ENCODE measurements around the gene PTHLH. TPM values are rescaled to one million over a fixed set of nuclear protein-coding genes. Genes with fewer than 3 reads are reported as not detected.
A peak's percentile ranks its signal among the peaks of the same experiment; 100 is the strongest.

PTHLH gene
- total RNA-seq, 1 experiment from 2014 or later = 1.6 TPM

DNA sequence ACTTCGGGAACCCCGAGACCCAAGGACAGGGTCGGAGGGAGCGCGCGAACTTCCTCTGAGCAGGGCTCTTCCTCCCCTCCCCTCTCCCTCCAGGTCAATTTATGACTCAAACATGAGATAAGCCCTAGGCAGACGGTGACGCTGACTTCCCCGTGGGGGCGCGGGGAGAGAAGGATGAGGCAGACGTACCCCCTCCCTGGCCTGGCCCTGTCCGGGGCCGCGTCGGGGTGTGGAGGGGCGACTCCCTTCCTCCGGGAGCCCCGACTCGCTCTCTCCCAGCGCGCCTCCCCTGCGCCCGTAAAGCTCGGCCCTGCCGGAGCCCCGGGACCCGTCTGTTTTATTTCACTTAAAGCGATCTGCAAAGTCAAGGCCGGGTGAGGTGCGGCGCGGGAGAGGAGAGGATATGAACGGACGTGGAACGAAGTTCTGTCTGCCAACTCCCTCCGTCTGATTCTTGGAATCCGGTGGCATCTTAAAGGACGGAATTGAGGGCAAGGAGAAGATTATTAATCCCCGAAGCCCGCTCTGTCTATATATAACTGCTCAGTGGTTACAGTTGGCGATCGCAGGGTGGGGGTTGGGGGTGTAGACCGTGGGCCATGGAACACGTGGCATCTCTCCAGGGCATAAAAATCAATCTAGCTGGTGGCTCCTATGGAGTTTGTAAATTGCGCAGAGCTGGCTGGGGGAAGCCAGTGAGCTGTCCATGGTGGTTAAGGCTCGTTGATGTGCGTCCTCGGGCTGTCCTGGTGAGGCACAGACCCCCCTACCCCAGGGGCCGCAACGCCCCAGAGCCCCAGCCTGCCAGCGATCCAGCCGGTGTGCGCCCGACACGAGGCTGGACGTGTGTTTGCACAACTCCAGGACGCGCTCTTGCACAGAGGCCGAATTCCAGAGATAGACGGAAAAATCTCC, 2.9 kb upstream of the PTHLH start:
- H4K20me1 ChIP-seq (ENCODE audit: insufficient read depth) = no peaks in the 10 kb centered on the region
- peak in 1 of 2 experiments; percentile 42 for DNase-seq
- H3K4me2 ChIP-seq = peak overlapping the region; percentile 68
- peak overlapping the region; percentile 51; the same call in 1 of the 2 replicates for H3K4me3 ChIP-seq
- no peaks in the 10 kb centered on the region for H3K9me2 ChIP-seq (ENCODE audit: insufficient read depth)
- H3K79me2 ChIP-seq (ENCODE audit: low read depth) = no peaks in the 10 kb centered on the region
- TSS peak; percentile 71 for BruUV-seq (replicated peaks)
- no peaks in the 10 kb centered on the region for H3K27me3 ChIP-seq (ENCODE audit: insufficient read depth, low read depth)
- TF ChIP-seq, protein P1, sequence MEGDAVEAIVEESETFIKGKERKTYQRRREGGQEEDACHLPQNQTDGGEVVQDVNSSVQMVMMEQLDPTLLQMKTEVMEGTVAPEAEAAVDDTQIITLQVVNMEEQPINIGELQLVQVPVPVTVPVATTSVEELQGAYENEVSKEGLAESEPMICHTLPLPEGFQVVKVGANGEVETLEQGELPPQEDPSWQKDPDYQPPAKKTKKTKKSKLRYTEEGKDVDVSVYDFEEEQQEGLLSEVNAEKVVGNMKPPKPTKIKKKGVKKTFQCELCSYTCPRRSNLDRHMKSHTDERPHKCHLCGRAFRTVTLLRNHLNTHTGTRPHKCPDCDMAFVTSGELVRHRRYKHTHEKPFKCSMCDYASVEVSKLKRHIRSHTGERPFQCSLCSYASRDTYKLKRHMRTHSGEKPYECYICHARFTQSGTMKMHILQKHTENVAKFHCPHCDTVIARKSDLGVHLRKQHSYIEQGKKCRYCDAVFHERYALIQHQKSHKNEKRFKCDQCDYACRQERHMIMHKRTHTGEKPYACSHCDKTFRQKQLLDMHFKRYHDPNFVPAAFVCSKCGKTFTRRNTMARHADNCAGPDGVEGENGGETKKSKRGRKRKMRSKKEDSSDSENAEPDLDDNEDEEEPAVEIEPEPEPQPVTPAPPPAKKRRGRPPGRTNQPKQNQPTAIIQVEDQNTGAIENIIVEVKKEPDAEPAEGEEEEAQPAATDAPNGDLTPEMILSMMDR (conservative IDR thresholded peaks at IDR 0.05) = no peak
- TF ChIP-seq EZH2 (IDR thresholded peaks at IDR 0.05; ENCODE audit: low read depth) = no peak
- no peaks in the 10 kb centered on the region for H3F3A ChIP-seq (ENCODE audit: insufficient read depth, low read depth)
- intact Hi-C loops (cut with micrococcal nuclease; ENCODE audit: unreplicated experiment) = no loop called here
- no peaks in the 10 kb centered on the region for H3K4me1 ChIP-seq (replicated peaks; ENCODE audit: insufficient read depth)
- no peaks in the 10 kb centered on the region for H3K9me3 ChIP-seq (ENCODE audit: insufficient read depth, low read depth)
- ChIA-PET POLR2A (ENCODE audit: unreplicated experiment) (interaction anchor here (0.6 kb wide), 2 partner anchors 10 to 932 kb away, joined by 3 to 4 read pairs; no protein-coding TSS in a partner anchor), CTCF (interaction anchor here (0.6 kb wide), 1 partner anchor 242 kb away, joined by 3 read pairs; no protein-coding TSS in a partner anchor)
- H2AFZ ChIP-seq = peak overlapping the region; percentile 79
- H3K27ac ChIP-seq = no peak overlapping the region
- H3K36me3 ChIP-seq (ENCODE audit: low read depth) = no peaks in the 10 kb centered on the region

DNA sequence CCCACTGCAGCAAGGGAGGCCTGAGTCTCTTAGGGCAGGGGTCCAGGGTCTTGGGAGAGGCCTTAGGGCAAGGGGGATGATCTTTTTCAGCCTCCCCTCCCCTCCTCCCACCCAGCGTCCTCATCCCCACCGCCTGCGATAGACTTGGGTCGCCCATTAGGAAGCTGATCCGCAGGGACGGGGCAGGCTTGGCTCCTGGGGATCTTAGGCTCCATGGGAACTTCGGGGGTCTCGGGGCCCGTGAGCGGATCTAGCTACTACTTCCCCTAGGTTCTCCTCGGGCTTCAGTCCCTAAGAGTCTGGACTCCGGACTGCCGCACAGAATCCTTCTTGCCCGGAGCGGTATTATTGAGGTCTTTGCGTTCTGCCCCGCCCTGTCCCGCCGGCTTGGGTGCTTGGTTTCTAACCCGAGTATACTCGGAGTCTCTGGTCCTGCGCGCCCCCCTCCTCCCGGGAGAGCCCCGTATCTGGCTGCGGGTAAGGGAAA, 2.2 kb upstream of the PTHLH start:
- ChIA-PET CTCF (no interaction called here), POLR2A (ENCODE audit: unreplicated experiment) (no interaction called here)
- Histone ChIP-seq H3K9me2 (ENCODE audit: insufficient read depth) (no peaks in the 10 kb centered on the region), H3K79me2 (ENCODE audit: low read depth) (no peaks in the 10 kb centered on the region), H3K9me3 (ENCODE audit: insufficient read depth, low read depth) (no peaks in the 10 kb centered on the region), H2AFZ (peak overlapping the region; percentile 79), H3K27ac (no peak overlapping the region), H3K4me3 (peak overlapping the region; percentile 51; the same call in 1 of the 2 replicates), H3K36me3 (ENCODE audit: low read depth) (no peaks in the 10 kb centered on the region), H3K27me3 (ENCODE audit: insufficient read depth, low read depth) (no peaks in the 10 kb centered on the region), H3K4me2 (peak overlapping the region; percentile 68), H3F3A (ENCODE audit: insufficient read depth, low read depth) (no peaks in the 10 kb centered on the region), H4K20me1 (ENCODE audit: insufficient read depth) (no peaks in the 10 kb centered on the region), H3K4me1 (replicated peaks; ENCODE audit: insufficient read depth) (no peaks in the 10 kb centered on the region)
- TF ChIP-seq EZH2 (IDR thresholded peaks at IDR 0.05; ENCODE audit: low read depth) = no peak
- TF ChIP-seq, protein P1 (conservative IDR thresholded peaks at IDR 0.05) = no peak
- BruUV-seq (replicated peaks) = no TSS peak
- no peak for DNase-seq
- intact Hi-C loops (cut with micrococcal nuclease; ENCODE audit: unreplicated experiment) = no loop called here

DNA sequence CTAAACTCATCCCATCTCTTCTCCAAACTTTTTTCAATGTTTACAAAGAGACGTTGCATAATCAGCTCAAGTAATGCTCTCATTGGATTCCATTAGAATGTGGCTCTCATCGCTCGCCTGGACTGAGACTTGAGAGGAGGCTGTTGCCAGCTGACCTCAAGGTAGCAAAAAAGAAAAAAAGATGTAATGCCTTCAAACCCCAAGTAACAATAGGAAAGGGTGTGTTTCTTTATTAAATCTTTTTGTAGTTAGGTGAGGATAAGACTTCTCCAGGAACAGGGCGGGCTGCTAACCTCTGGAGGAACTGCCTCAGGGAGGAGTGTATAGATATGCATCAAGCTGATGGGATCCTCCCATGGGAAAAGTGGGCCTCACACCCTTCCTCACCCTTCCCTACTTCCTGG, 956 bp upstream of the PTHLH start:
- H3K79me2 ChIP-seq (ENCODE audit: low read depth) = no peaks in the 10 kb centered on the region
- no peaks in the 10 kb centered on the region for H3K9me3 ChIP-seq (ENCODE audit: insufficient read depth, low read depth)
- no peaks in the 10 kb centered on the region for H3K27me3 ChIP-seq (ENCODE audit: insufficient read depth, low read depth)
- no peaks in the 10 kb centered on the region for H3K36me3 ChIP-seq (ENCODE audit: low read depth)
- CTCF ChIA-PET = interaction anchor here (0.5 kb wide), 1 partner anchor 241 kb away, joined by 5 read pairs; no protein-coding TSS in a partner anchor
- no peak overlapping the region for H3K4me3 ChIP-seq
- H3K4me2 ChIP-seq = no peak overlapping the region
- no peak for TF ChIP-seq EZH2 (IDR thresholded peaks at IDR 0.05; ENCODE audit: low read depth)
- TF ChIP-seq, protein P1 (conservative IDR thresholded peaks at IDR 0.05) = no peak
- BruUV-seq (replicated peaks) = no TSS peak
- POLR2A ChIA-PET (ENCODE audit: unreplicated experiment) = no interaction called here
- H4K20me1 ChIP-seq (ENCODE audit: insufficient read depth) = no peaks in the 10 kb centered on the region
- DNase-seq = no peak
- H2AFZ ChIP-seq = no peak overlapping the region
- peaks cover 5% of the 10 kb centered on the region for H3K4me1 ChIP-seq (replicated peaks; ENCODE audit: insufficient read depth)
- intact Hi-C loops (cut with micrococcal nuclease; ENCODE audit: unreplicated experiment) = no loop called here
- H3K9me2 ChIP-seq (ENCODE audit: insufficient read depth) = no peaks in the 10 kb centered on the region
- no peak overlapping the region for H3K27ac ChIP-seq
- no peaks in the 10 kb centered on the region; the same call in 1 of the 2 replicates for H3F3A ChIP-seq (ENCODE audit: insufficient read depth, low read depth)
